CD8-positive, alpha-beta memory T cell (primary cell): ENCODE data around the gene JOSD1. TPM values are rescaled to one million over a fixed set of nuclear protein-coding genes. Genes with fewer than 3 reads are reported as not detected.
A peak's percentile ranks its signal among the peaks of the same experiment; 100 is the strongest.
"Not testable (repeated sequence)": the region's sequence is repeated elsewhere in the genome, so short reads cannot be mapped to it uniquely, and the experiment has no call there.

ENCODE experiments used
- CTCF ChIA-PET: fragments of 350-600 bp; sonication (Branson Sonifier 250); formaldehyde crosslinking; loops from one replicate; lab custom pipeline; 2021; ENCODE audit warnings: antibody characterized with exemption; lab: Charles Lee
- POLR2A ChIA-PET: fragments of 350-600 bp; sonication (Branson Sonifier 250); formaldehyde crosslinking; loops from one replicate; lab custom pipeline; 2021; ENCODE audit warnings: antibody characterized with exemption; lab: Charles Lee
- DNase-seq, 5 donors: peaks; one replicate each; pipeline versions ENCODE4 v3.0.0 to v3.0.0-alpha.2; 2020 to 2022; ENCODE audit warnings: mixed read lengths in 1 of 5
- H3K27ac ChIP-seq: one replicate; pipeline ENCODE4 v1.7.0; 2013; ENCODE audit warnings: low read depth, mild to moderate bottlenecking, low read length, moderate library complexity
- H3K27me3 ChIP-seq: 2 replicates; pipeline ENCODE4 v1.7.0; 2013; ENCODE audit warnings: low read length, mild to moderate bottlenecking; ENCODE audit not compliant: insufficient read depth, poor library complexity, severe bottlenecking
- H3K36me3 ChIP-seq: 2 replicates; pipeline ENCODE4 v1.7.0; 2013; ENCODE audit warnings: mild to moderate bottlenecking, low read length, moderate library complexity; ENCODE audit not compliant: insufficient read depth
- H3K4me1 ChIP-seq: 2 replicates; pipeline ENCODE4 v1.7.0; 2013; ENCODE audit warnings: mild to moderate bottlenecking, low read length, moderate library complexity; ENCODE audit not compliant: insufficient read depth
- H3K4me3 ChIP-seq: 2 replicates; pipeline ENCODE4 v1.7.0; 2013; ENCODE audit warnings: mild to moderate bottlenecking, low read length
- H3K9me3 ChIP-seq: 2 replicates; pipeline ENCODE4 v1.7.0; 2013; ENCODE audit warnings: mild to moderate bottlenecking, low read length
- H3K27ac Mint-ChIP-seq, 8 donors: one replicate each; pipeline ENCODE4 v1.8.0; 2020 to 2021; ENCODE audit warnings: mixed read lengths in 8 of 8, mild to moderate bottlenecking in 6 of 8, inconsistent platforms in 3 of 8, moderate library complexity in 3 of 8
- H3K27me3 Mint-ChIP-seq, 2 donors: one replicate each; pipeline ENCODE4 v1.8.0; 2020 to 2021; ENCODE audit warnings: mixed read lengths in 2 of 2, mild to moderate bottlenecking in 1 of 2, moderate library complexity in 1 of 2
- H3K36me3 Mint-ChIP-seq, 3 donors: one replicate each; pipeline ENCODE4 v1.8.0; 2020 to 2021; ENCODE audit warnings: mixed read lengths in 3 of 3, inconsistent platforms in 1 of 3, mild to moderate bottlenecking in 1 of 3
- H3K4me1 Mint-ChIP-seq, 3 donors: one replicate each; pipeline ENCODE4 v1.8.0; 2020 to 2021; ENCODE audit warnings: mixed read lengths in 3 of 3, inconsistent platforms in 1 of 3, mild to moderate bottlenecking in 1 of 3
- H3K4me3 Mint-ChIP-seq, 7 donors: one replicate each; pipeline ENCODE4 v1.8.0; 2020 to 2021; ENCODE audit warnings: mixed read lengths in 7 of 7, mild to moderate bottlenecking in 6 of 7, moderate library complexity in 4 of 7, inconsistent platforms in 2 of 7
- H3K9me3 Mint-ChIP-seq, 5 donors: one replicate each; pipeline ENCODE4 v1.8.0; 2020 to 2022; ENCODE audit warnings: mixed read lengths in 5 of 5, mild to moderate bottlenecking in 3 of 5, moderate library complexity in 2 of 5, inconsistent platforms in 1 of 5
- polyA plus RNA-seq: library from polyadenylated mRNA; unstranded; fragments of 300-500 nt; fragmentation: Illumina TruSeq; gene quantifications from one replicate; pipeline ENCODE4 v1.2.3, GENCODE V29; 2021
- total RNA-seq, 2 experiments: library from RNA; stranded (reverse); gene quantifications; one replicate each; pipeline ENCODE4 v1.2.3, GENCODE V29; 2021

Gene JOSD1
- total and polyA plus RNA-seq, 3 experiments from 2014 or later: 9.3 to 96.4 (median 86.0) TPM

DNA sequence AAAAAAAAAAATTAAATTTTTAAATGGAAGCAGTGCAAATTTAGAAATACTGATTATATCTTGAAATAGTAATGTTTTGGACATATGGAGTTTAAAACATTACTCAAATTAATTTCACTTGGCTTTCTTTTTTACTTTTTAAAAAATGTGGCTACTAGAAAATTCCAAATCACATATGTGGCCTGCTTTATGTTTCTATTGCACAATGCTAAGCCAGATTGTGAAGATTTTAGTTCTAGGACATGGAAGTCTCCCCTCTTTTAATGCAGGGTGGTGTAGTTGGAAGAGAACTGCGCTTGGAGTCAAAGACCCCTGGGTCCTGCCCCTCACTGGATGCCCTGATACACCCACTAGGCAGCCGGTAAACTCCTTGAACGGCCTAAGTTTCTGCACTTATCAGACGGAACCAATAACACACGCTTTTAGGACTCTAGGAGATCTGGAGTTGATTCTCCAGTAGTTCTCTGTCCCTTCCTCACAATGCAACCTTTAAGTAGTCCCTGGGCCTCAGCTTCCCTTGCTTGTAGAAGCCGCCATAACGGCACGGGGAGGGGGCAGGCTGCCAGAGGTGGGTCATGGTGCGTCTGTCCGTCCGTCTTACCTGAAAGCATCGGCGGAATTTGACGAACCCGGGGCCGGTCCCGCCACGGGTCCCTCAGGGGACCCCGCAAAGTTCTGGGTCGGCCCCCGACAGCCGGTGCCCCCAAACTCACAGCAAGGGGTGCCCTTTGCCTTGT lies 45.1 kb downstream of the JOSD1 start:
- POLR2A ChIA-PET: no interaction called here
- H3K27me3 Mint-ChIP-seq: peaks cover 0 to 1% of the 10 kb centered on the region in 2 donors
- Histone ChIP-seq H3K4me3 (peak overlapping the region; percentile 88), H3K36me3 (no peaks in the 10 kb centered on the region), H3K27ac (peak overlapping the region; percentile 96), H3K27me3 (no peaks in the 10 kb centered on the region), H3K4me1 (peaks cover 12% of the 10 kb centered on the region), H3K9me3 (no peaks in the 10 kb centered on the region)
- peak overlapping the region; percentile 96 to 99 (median 99) for H3K27ac Mint-ChIP-seq
- no peaks in the 10 kb centered on the region for H3K9me3 Mint-ChIP-seq
- peak overlapping the region; percentile 94 to 97 (median 96) for H3K4me3 Mint-ChIP-seq
- DNase-seq: no peak
- CTCF ChIA-PET: no interaction called here
- peaks cover 0 to 10% (median 0%) of the 10 kb centered on the region in 3 donors for H3K36me3 Mint-ChIP-seq
- peaks cover 8 to 29% (median 19%) of the 10 kb centered on the region in 3 donors for H3K4me1 Mint-ChIP-seq

DNA sequence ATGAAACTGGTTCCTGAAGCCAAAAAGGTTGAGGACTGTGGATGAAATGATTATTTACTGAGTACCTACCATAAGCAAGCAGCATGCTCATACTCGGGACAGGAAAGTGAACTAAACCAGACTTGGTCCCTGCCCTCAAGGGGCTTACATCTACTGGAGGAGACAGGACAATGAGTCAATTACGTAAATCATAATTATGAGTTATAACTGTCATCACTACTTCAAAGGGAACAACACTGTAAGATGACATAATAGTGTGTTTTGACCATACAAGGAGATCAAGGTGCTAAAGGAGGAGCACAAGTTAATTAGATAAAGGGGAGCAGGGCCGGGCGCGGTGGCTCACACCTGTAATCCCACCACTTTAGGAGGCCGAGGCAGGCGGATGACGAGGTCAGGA lies 47.0 kb downstream of the JOSD1 start:
- Mint-ChIP-seq H3K9me3 (no peaks in the 10 kb centered on the region), H3K4me3 (peak overlapping the region in 2 of 7 donors; percentile 47 to 76), H3K4me1 (peaks cover 8 to 21% (median 18%) of the 10 kb centered on the region in 3 donors), H3K27ac (peak overlapping the region in 2 of 8 donors; percentile 10 to 67), H3K27me3 (peaks cover 0 to 1% of the 10 kb centered on the region in 2 donors), H3K36me3 (peaks cover 0 to 8% (median 0%) of the 10 kb centered on the region in 3 donors)
- Histone ChIP-seq H3K4me3 (no peak overlapping the region), H3K4me1 (peaks cover 12% of the 10 kb centered on the region), H3K27ac (no peak overlapping the region), H3K36me3 (no peaks in the 10 kb centered on the region), H3K9me3 (no peaks in the 10 kb centered on the region), H3K27me3 (no peaks in the 10 kb centered on the region)
- DNase-seq: no peak
- POLR2A ChIA-PET: no interaction called here
- CTCF ChIA-PET: no interaction called here

DNA sequence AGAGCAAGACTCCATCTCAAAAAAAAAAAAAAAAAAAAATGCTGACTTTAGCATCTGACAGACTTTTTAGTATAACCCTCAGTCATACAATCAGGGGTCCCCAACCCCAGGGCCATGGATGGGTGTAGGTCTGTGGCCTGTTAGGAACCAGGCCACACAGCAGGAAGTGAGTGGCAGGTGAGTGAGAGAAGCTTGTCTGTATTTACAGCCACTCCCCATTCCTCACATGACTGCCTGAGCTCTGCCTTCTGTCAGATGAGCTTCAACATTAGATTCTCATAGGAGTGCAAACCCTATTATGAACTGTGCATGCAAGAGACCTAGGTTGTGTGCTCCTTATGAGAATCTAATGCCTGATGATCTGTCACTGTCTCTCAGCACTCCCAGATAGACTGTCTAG lies 47.9 kb downstream of the JOSD1 start:
- Mint-ChIP-seq H3K4me3 (no peak overlapping the region), H3K9me3 (no peaks in the 10 kb centered on the region), H3K27ac (peak overlapping the region in 1 of 8 donors; percentile 33), H3K27me3 (peaks cover 0 to 3% of the 10 kb centered on the region in 2 donors), H3K36me3 (peaks cover 0 to 8% (median 0%) of the 10 kb centered on the region in 3 donors), H3K4me1 (peaks cover 8 to 15% (median 11%) of the 10 kb centered on the region in 3 donors)
- ChIA-PET CTCF (no interaction called here), POLR2A (no interaction called here)
- no peaks in the 10 kb centered on the region for H3K27me3 ChIP-seq
- peaks cover 12% of the 10 kb centered on the region for H3K4me1 ChIP-seq
- no peaks in the 10 kb centered on the region for H3K9me3 ChIP-seq
- no peaks in the 10 kb centered on the region for H3K36me3 ChIP-seq
- H3K27ac ChIP-seq: no peak overlapping the region
- H3K4me3 ChIP-seq: no peak overlapping the region
- DNase-seq: no peak

DNA sequence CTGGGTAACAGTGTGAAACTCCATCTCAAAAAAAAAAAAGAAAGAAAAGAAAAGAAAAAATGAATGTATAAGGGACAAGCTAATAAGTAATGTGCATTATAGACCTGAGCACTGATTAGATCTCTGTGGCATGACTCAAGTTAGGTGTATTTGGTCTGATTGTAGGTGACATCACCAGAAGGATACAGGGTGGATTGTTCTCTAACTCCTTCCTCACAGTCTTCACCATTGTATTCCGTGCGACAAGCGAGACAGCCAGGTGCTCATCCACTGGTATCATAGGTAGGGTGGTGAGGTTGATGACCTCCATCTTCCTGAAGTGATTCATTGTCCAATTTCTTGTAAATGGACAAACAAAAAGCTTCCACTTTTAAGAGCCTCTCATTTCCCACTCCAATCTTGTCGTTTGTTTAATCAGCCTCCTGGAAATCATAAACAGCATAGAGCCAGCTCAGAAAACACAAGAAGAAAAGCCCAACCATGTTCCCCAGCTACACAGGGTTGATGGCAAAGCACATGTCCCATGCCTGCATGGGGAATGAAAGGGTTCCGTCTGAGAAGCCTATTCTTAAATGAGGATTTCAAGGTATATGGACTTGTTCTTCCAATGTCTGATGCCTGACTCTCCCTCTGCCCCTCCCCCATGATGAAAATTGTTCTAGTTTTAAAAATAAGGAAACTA lies 50.8 kb downstream of the JOSD1 start:
- CTCF ChIA-PET: interaction anchor here (0.8 kb wide), 1 partner anchor 32 kb away, joined by 3 read pairs; the partner anchor contains the start of gene TOMM22

DNA sequence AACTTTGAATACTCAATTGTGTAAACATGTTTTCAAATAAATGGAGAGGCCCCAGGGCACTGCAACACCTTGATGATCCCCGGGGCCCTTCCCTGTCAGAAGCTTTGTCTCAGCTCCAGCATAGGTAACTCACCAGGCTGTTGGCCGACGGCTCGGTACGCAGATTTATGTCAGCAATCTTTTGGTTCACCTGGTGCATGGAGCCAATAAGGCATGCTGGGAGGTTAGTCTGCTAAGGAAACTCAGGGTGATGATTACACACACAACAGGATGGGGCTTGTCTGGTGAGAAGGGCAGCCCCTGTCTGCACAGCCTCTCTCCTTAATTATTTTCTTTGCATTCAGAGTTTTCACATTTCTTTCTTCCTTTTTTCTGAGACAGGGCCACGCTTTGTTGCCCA lies 55.3 kb downstream of the JOSD1 start:
- H3K9me3 Mint-ChIP-seq: no peaks in the 10 kb centered on the region
- no peaks in the 10 kb centered on the region for H3K4me1 Mint-ChIP-seq
- H3K4me3 ChIP-seq: no peak overlapping the region
- no peaks in the 10 kb centered on the region for H3K36me3 ChIP-seq
- POLR2A ChIA-PET: no interaction called here
- CTCF ChIA-PET: no interaction called here
- no peaks in the 10 kb centered on the region for H3K27me3 ChIP-seq
- H3K4me3 Mint-ChIP-seq: no peak overlapping the region
- no peaks in the 10 kb centered on the region for H3K9me3 ChIP-seq
- H3K27me3 Mint-ChIP-seq: peaks cover 7 to 20% of the 10 kb centered on the region in 2 donors
- H3K27ac Mint-ChIP-seq: no peak overlapping the region
- DNase-seq: no peak
- no peak overlapping the region for H3K27ac ChIP-seq
- no peaks in the 10 kb centered on the region for H3K36me3 Mint-ChIP-seq
- H3K4me1 ChIP-seq: no peaks in the 10 kb centered on the region

More for the DNA sequence above, 50.8 kb downstream of the JOSD1 start:
- peaks cover 0 to 7% of the 10 kb centered on the region in 2 donors for H3K27me3 Mint-ChIP-seq
- POLR2A ChIA-PET: interaction anchor here (0.5 kb wide), 1 partner anchor 34 kb away, joined by 8 read pairs; no protein-coding TSS in a partner anchor
- no peak for DNase-seq
- no peaks in the 10 kb centered on the region for H3K27me3 ChIP-seq
- H3K27ac Mint-ChIP-seq: no peak overlapping the region
- no peaks in the 10 kb centered on the region for H3K36me3 Mint-ChIP-seq
- H3K9me3 Mint-ChIP-seq: no peaks in the 10 kb centered on the region
- no peak overlapping the region for H3K4me3 Mint-ChIP-seq
- no peak overlapping the region for H3K4me3 ChIP-seq
- peaks cover 0 to 1% (median 0%) of the 10 kb centered on the region in 3 donors for H3K4me1 Mint-ChIP-seq
- H3K4me1 ChIP-seq: no peaks in the 10 kb centered on the region
- no peak overlapping the region for H3K27ac ChIP-seq
- no peaks in the 10 kb centered on the region for H3K9me3 ChIP-seq
- no peaks in the 10 kb centered on the region for H3K36me3 ChIP-seq

DNA sequence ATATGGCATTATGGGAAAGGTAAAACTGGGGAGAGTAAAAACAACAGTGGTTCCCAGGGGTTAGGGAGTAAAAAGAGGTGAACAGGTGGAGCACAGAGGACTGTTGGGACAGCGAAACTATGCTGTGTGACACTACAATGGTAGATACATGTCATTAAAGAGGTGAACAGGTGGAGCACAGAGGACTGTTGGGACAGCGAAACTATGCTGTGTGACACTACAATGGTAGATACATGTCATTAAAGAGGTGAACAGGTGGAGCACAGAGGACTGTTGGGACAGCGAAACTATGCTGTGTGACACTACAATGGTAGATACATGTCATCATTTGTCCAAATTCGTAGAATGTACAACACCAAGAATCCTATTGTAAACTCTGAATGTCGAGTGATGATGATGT lies 56.5 kb downstream of the JOSD1 start:
- H3K9me3 ChIP-seq, H3K27ac Mint-ChIP-seq, CTCF ChIA-PET, H3K4me1 Mint-ChIP-seq, H3K4me3 ChIP-seq, H3K36me3 Mint-ChIP-seq, H3K36me3 ChIP-seq, H3K27ac ChIP-seq, H3K4me1 ChIP-seq, H3K27me3 ChIP-seq, H3K9me3 Mint-ChIP-seq, POLR2A ChIA-PET, DNase-seq, H3K4me3 Mint-ChIP-seq: not testable (repeated sequence)
- peaks cover 7 to 23% of the 10 kb centered on the region in 2 donors for H3K27me3 Mint-ChIP-seq

DNA sequence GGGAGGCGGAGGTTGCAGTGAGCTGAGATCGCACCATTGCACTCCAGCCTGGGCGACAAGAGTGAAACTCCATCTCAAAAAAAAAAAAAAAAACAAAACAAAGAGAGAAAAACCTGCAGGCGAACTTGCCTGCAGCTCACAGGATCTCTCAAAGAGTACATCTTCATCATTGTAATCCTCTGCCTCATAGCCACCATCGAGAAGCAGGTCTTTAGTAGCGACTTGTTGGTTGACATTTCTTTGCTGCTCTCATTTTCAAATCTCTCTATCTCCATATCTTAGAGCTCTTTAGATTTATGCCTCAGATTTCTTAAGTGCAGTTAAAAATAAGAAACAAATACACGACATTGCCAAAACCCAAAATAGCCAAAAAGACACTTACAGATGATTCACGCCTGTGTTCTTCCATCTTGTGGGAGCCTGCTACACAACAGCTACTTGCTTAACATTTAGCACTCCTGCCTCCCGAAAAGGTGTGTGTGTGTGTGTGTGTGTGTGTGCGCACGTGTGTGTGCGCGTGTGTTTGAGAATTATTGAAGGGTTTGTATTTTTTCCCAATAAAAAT lies 59.2 kb downstream of the JOSD1 start:
- H3K4me3 ChIP-seq: no peak overlapping the region
- no peaks in the 10 kb centered on the region for H3K9me3 ChIP-seq
- H3K9me3 Mint-ChIP-seq: no peaks in the 10 kb centered on the region
- no peak overlapping the region for H3K27ac ChIP-seq
- no peaks in the 10 kb centered on the region for H3K4me1 ChIP-seq
- H3K4me1 Mint-ChIP-seq: no peaks in the 10 kb centered on the region
- no peaks in the 10 kb centered on the region for H3K27me3 ChIP-seq
- DNase-seq: no peak
- no peak overlapping the region for H3K27ac Mint-ChIP-seq
- H3K27me3 Mint-ChIP-seq: peaks cover 6 to 23% of the 10 kb centered on the region in 2 donors
- H3K36me3 Mint-ChIP-seq: no peaks in the 10 kb centered on the region
- no peaks in the 10 kb centered on the region for H3K36me3 ChIP-seq
- no peak overlapping the region for H3K4me3 Mint-ChIP-seq
- CTCF ChIA-PET: interaction anchor here (1.3 kb wide), 1 partner anchor 11 kb away, joined by 3 read pairs; no protein-coding TSS in a partner anchor
- POLR2A ChIA-PET: no interaction called here

DNA sequence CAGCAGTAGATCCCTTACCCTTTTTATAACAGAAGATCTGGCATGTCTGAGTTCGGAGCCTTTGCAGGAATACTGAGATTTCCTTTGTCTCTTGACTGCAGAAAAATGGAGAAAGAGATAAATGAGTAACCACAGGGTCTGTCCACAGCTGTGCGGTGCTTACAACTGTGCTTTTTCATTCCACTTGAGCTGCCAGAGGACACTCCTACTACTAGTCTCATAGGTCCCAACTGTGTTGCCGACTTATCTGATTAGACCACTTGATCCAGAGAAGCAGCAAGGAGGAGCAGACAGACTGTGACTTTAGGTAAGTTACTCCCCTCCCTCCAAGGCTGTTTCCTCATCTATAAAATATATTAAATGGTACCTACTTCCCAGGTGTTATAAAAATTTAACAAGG lies 62.0 kb downstream of the JOSD1 start:
- DNase-seq: no peak
- Histone ChIP-seq H3K27ac (no peak overlapping the region), H3K9me3 (no peaks in the 10 kb centered on the region), H3K4me1 (no peaks in the 10 kb centered on the region), H3K36me3 (no peaks in the 10 kb centered on the region), H3K27me3 (peaks cover 4% of the 10 kb centered on the region), H3K4me3 (no peak overlapping the region)
- Mint-ChIP-seq H3K4me3 (no peak overlapping the region), H3K36me3 (no peaks in the 10 kb centered on the region), H3K27me3 (peaks cover 8 to 23% of the 10 kb centered on the region in 2 donors), H3K4me1 (no peaks in the 10 kb centered on the region), H3K27ac (no peak overlapping the region), H3K9me3 (no peaks in the 10 kb centered on the region)
- ChIA-PET CTCF (no interaction called here), POLR2A (no interaction called here)
